ENCODE results near the gene FGF3.

DNA sequence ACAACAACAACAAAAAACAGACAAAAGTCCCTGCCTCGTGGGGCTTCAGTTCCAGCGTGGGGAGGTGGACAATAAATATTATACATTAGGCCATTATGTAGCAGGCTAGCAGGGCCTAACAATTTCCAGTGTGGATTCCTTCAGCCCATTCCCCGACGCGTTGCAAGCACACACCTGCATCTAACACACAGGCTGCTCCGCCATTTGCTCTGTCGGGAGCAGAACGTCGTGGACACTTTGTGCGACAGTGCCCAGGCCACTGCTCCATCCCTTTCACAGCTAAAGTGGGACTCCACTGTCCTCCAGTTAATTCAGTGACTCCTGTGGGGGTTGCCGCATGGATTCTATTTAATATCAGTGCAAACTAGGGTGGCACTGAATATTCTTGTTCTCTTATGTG is 10.9 kb upstream of the FGF3 start:
- TF ChIP-seq CTCF (IDR thresholded peaks at IDR 0.05 in 4 of 5, conservative IDR thresholded peaks at IDR 0.05 in 1 of 5) (no peak), POLR2A (IDR thresholded peaks at IDR 0.05) (no peak)

Measured in gastrocnemius medialis (tissue), 4 donors.